ENCODE results near the gene GPRC5D.

Gene GPRC5D

GRCh38 chr12:12934556-12934955 lies 17.4 kb downstream of the GPRC5D start:
- DNase-seq: no peak

- no peak for DNase-seq
Measured at GRCh38 chr12:12933742-12934141, 18.2 kb downstream of the GPRC5D start.

GRCh38 chr12:12930633-12931219 lies 21.2 kb downstream of the GPRC5D start:
- DNase-seq: no peak

- DNase-seq: no peak
Measured at GRCh38 chr12:12929696-12930095, 22.3 kb downstream of the GPRC5D start.

GRCh38 chr12:12927211-12928079 lies 24.5 kb downstream of the GPRC5D start:
- peak; percentile 31 for DNase-seq

- DNase-seq: peak; percentile 83
Measured at GRCh38 chr12:12926571-12927071, 25.3 kb downstream of the GPRC5D start.

GRCh38 chr12:12925388-12925787 lies 26.6 kb downstream of the GPRC5D start:
- DNase-seq: peak; percentile 55

GRCh38 chr12:12924169-12924568 lies 27.8 kb downstream of the GPRC5D start:
- DNase-seq: no peak

- no peak for DNase-seq
Measured at GRCh38 chr12:12922978-12923377, 29.0 kb downstream of the GPRC5D start.

- peak; percentile 51 for DNase-seq
Measured at GRCh38 chr12:12922191-12922616, 29.8 kb downstream of the GPRC5D start.

- no peak for DNase-seq
Measured at GRCh38 chr12:12919666-12920435, 32.1 kb downstream of the GPRC5D start.

- no peak for DNase-seq
Measured at GRCh38 chr12:12918781-12919389, 33.1 kb downstream of the GPRC5D start.

- no peak for DNase-seq
Measured at GRCh38 chr12:12917517-12917916, 34.5 kb downstream of the GPRC5D start.

GRCh38 chr12:12916135-12916944 lies 35.6 kb downstream of the GPRC5D start:
- peak; percentile 80 for DNase-seq

GRCh38 chr12:12915656-12916055 lies 36.3 kb downstream of the GPRC5D start:
- no peak for DNase-seq

- DNase-seq: no peak
Measured at GRCh38 chr12:12912711-12913110, 39.3 kb downstream of the GPRC5D start.

- DNase-seq: no peak
Measured at GRCh38 chr12:12909995-12910420, 42.0 kb downstream of the GPRC5D start.

- DNase-seq: peak; percentile 23
Measured at GRCh38 chr12:12909228-12909994, 42.6 kb downstream of the GPRC5D start.

- DNase-seq: no peak
Measured at GRCh38 chr12:12908711-12909110, 43.3 kb downstream of the GPRC5D start.

GRCh38 chr12:12908252-12908651 lies 43.7 kb downstream of the GPRC5D start:
- DNase-seq: no peak

- DNase-seq: no peak
Measured at GRCh38 chr12:12907552-12907951, 44.4 kb downstream of the GPRC5D start.

All from fibroblast of skin of scalp (primary cell).